OCI-LY1 (cell line): ENCODE results near the gene PRPSAP1.

Experiments
- H2AFZ ChIP-seq: fragments of 200-600 bp; sonication (generic), shearing (Covaris generic); 2 replicates; pipeline ENCODE4 v1.6.0; 2014; ENCODE audit warnings: antibody characterized with exemption, mild to moderate bottlenecking, low read length
- H3F3A ChIP-seq: fragments of 200-600 bp; sonication (generic), shearing (Covaris generic); 2 replicates; pipeline ENCODE4 v1.6.0; 2014; ENCODE audit warnings: mild to moderate bottlenecking, antibody characterized with exemption, low read length, moderate library complexity; ENCODE audit not compliant: insufficient read depth
- H3K27ac ChIP-seq: fragments of 200-600 bp; sonication (generic); 2 replicates; pipeline ENCODE4 v1.5.1; 2014; ENCODE audit warnings: low read length, mixed run types, mild to moderate bottlenecking, low read depth; ENCODE audit not compliant: poor library complexity, severe bottlenecking
- H3K27me3 ChIP-seq: fragments of 200-600 bp; sonication (generic); 2 replicates; pipeline ENCODE4 v1.6.0; 2014; ENCODE audit warnings: antibody characterized with exemption, mild to moderate bottlenecking, low read length, moderate library complexity; ENCODE audit not compliant: insufficient read depth
- H3K36me3 ChIP-seq: fragments of 200-600 bp; sonication (generic); 2 replicates; pipeline ENCODE4 v1.6.1; 2014; ENCODE audit warnings: mild to moderate bottlenecking, antibody characterized with exemption, low read length, moderate library complexity, mixed read lengths; ENCODE audit not compliant: insufficient read depth
- H3K4me1 ChIP-seq: fragments of 200-600 bp; sonication (generic); 2 replicates; pipeline ENCODE4 v1.5.1; 2014; ENCODE audit warnings: mild to moderate bottlenecking, low read length, moderate library complexity; ENCODE audit not compliant: insufficient read depth, severe bottlenecking
- H3K4me2 ChIP-seq: fragments of 200-600 bp; sonication (generic), shearing (Covaris generic); 2 replicates; pipeline ENCODE4 v1.6.1; 2014; ENCODE audit warnings: low read length
- H3K4me3 ChIP-seq: fragments of 200-600 bp; sonication (generic); 2 replicates; pipeline ENCODE4 v1.5.1; 2014; ENCODE audit warnings: low read length, low read depth, mild to moderate bottlenecking, mixed read lengths; ENCODE audit not compliant: poor library complexity, severe bottlenecking
- H3K79me2 ChIP-seq: fragments of 200-600 bp; shearing (Covaris generic); 2 replicates; pipeline ENCODE4 v1.6.1; 2016; ENCODE audit warnings: mixed run types, low read length, mixed read lengths; ENCODE audit not compliant: insufficient read depth
- H3K9ac ChIP-seq: fragments of 200-600 bp; sonication (generic), shearing (Covaris generic); 2 replicates; pipeline ENCODE4 v1.6.1; 2014; ENCODE audit warnings: mild to moderate bottlenecking, low read length, mixed read lengths
- H3K9me2 ChIP-seq: fragments of 200-600 bp; sonication (generic), shearing (Covaris generic); 2 replicates; pipeline ENCODE4 v1.6.1; 2014; ENCODE audit warnings: low read depth, mild to moderate bottlenecking, low read length, mixed read lengths
- H3K9me3 ChIP-seq: fragments of 200-600 bp; shearing (Covaris generic); 2 replicates; pipeline ENCODE4 v1.6.1; 2014; ENCODE audit warnings: low read length, mixed read lengths
- H4K20me1 ChIP-seq: fragments of 200-600 bp; sonication (generic), shearing (Covaris generic); 2 replicates; pipeline ENCODE4 v1.6.0; 2016; ENCODE audit warnings: mild to moderate bottlenecking, low read length; ENCODE audit not compliant: insufficient read depth
- CTCF ChIP-seq: fragments of 200-600 bp; sonication (generic), shearing (Covaris generic); IDR thresholded peaks from 2 replicates; pipeline ENCODE4 v1.5.1; 2017; ENCODE audit warnings: mild to moderate bottlenecking, antibody characterized with exemption, low read length, moderate library complexity, mixed read lengths
- EZH2 ChIP-seq: fragments of 200-600 bp; sonication (generic), shearing (Covaris generic); IDR thresholded peaks from 2 replicates; pipeline ENCODE4 v1.8.0; 2017; ENCODE audit warnings: borderline replicate concordance, mixed run types, mild to moderate bottlenecking, antibody characterized with exemption, low read length, moderate library complexity, mixed read lengths

The PRPSAP1 gene

GRCh38 chr17:76317535-76317934 lies 36.2 kb downstream of the PRPSAP1 start:
- TF ChIP-seq EZH2 (no peak), CTCF (no peak)
- H3K79me2 ChIP-seq = no peaks in the 10 kb centered on the region
- no peak overlapping the region for H3K27ac ChIP-seq
- H3K36me3 ChIP-seq = peaks cover 54% of the 10 kb centered on the region
- no peaks in the 10 kb centered on the region for H3K27me3 ChIP-seq
- H3K9me3 ChIP-seq = no peaks in the 10 kb centered on the region
- H3K9me2 ChIP-seq = no peaks in the 10 kb centered on the region
- H3F3A ChIP-seq = no peaks in the 10 kb centered on the region
- no peak overlapping the region for H2AFZ ChIP-seq
- no peak overlapping the region for H3K4me3 ChIP-seq
- no peaks in the 10 kb centered on the region for H3K4me1 ChIP-seq
- H3K4me2 ChIP-seq = no peak overlapping the region
- no peak overlapping the region for H3K9ac ChIP-seq
- no peaks in the 10 kb centered on the region for H4K20me1 ChIP-seq

GRCh38 chr17:76314392-76315227 lies 39.1 kb downstream of the PRPSAP1 start:
- H3K27ac ChIP-seq = no peak overlapping the region
- H3K79me2 ChIP-seq = no peaks in the 10 kb centered on the region
- H3K4me2 ChIP-seq = no peak overlapping the region
- no peaks in the 10 kb centered on the region for H3K9me3 ChIP-seq
- no peaks in the 10 kb centered on the region for H3K4me1 ChIP-seq
- H3K36me3 ChIP-seq = peaks cover 57% of the 10 kb centered on the region
- H4K20me1 ChIP-seq = no peaks in the 10 kb centered on the region
- H3K27me3 ChIP-seq = no peaks in the 10 kb centered on the region
- H3K4me3 ChIP-seq = no peak overlapping the region
- H3F3A ChIP-seq = no peaks in the 10 kb centered on the region
- H2AFZ ChIP-seq = no peak overlapping the region
- TF ChIP-seq CTCF = no peak
- H3K9me2 ChIP-seq = no peaks in the 10 kb centered on the region
- H3K9ac ChIP-seq = no peak overlapping the region

- no peak overlapping the region for H3K27ac ChIP-seq
- no peaks in the 10 kb centered on the region for H4K20me1 ChIP-seq
- no peak overlapping the region for H3K9ac ChIP-seq
- H3K9me3 ChIP-seq = no peaks in the 10 kb centered on the region
- no peak overlapping the region for H2AFZ ChIP-seq
- H3K4me2 ChIP-seq = no peak overlapping the region
- no peaks in the 10 kb centered on the region for H3F3A ChIP-seq
- H3K27me3 ChIP-seq = no peaks in the 10 kb centered on the region
- no peaks in the 10 kb centered on the region for H3K4me1 ChIP-seq
- no peaks in the 10 kb centered on the region for H3K9me2 ChIP-seq
- peaks cover 56% of the 10 kb centered on the region for H3K36me3 ChIP-seq
- no peaks in the 10 kb centered on the region for H3K79me2 ChIP-seq
- H3K4me3 ChIP-seq = no peak overlapping the region
- TF ChIP-seq CTCF (no peak), EZH2 (no peak)
Measured at GRCh38 chr17:76312735-76313134, 41.0 kb downstream of the PRPSAP1 start.
